T follicular helper cell (primary cell): Measurements from ENCODE around the gene GPAM.
A peak's percentile ranks its signal among the peaks of the same experiment; 100 is the strongest.

Experiments
- DNase-seq: peaks from one replicate; pipeline ENCODE4 v3.0.0-alpha.2; 2020; ENCODE audit warnings: low read depth

GPAM gene

GRCh38 chr10:112184052-112184371 lies 447 bp upstream of the GPAM start:
- no peak for DNase-seq

- no peak for DNase-seq
Observed at GRCh38 chr10:112182784-112183328, 709 bp downstream of the GPAM start.

- DNase-seq = no peak
Observed at GRCh38 chr10:112177247-112177646, 6.3 kb downstream of the GPAM start.

- DNase-seq = no peak
Observed at GRCh38 chr10:112176543-112176942, 7.0 kb downstream of the GPAM start.

GRCh38 chr10:112175409-112175808 lies 8.2 kb downstream of the GPAM start:
- no peak for DNase-seq

GRCh38 chr10:112173206-112173605 lies 10.4 kb downstream of the GPAM start:
- DNase-seq = no peak

GRCh38 chr10:112168733-112169132 lies 14.8 kb downstream of the GPAM start:
- DNase-seq = no peak

GRCh38 chr10:112166800-112167199 lies 16.8 kb downstream of the GPAM start:
- no peak for DNase-seq

GRCh38 chr10:112161757-112162518 lies 21.6 kb downstream of the GPAM start:
- DNase-seq = no peak

- DNase-seq = no peak
Observed at GRCh38 chr10:112160834-112161233, 22.7 kb downstream of the GPAM start.

- no peak for DNase-seq
Observed at GRCh38 chr10:112159469-112159868, 24.1 kb downstream of the GPAM start.

GRCh38 chr10:112151524-112152039 lies 32.0 kb downstream of the GPAM start:
- DNase-seq = no peak

GRCh38 chr10:112148331-112148730 lies 35.2 kb downstream of the GPAM start:
- DNase-seq = no peak

GRCh38 chr10:112146799-112147198 lies 36.8 kb downstream of the GPAM start:
- DNase-seq = no peak

GRCh38 chr10:112145263-112145662 lies 38.3 kb downstream of the GPAM start:
- no peak for DNase-seq

- no peak for DNase-seq
Observed at GRCh38 chr10:112143420-112143819, 40.1 kb downstream of the GPAM start.

GRCh38 chr10:112141292-112141691 lies 42.3 kb downstream of the GPAM start:
- DNase-seq = no peak

GRCh38 chr10:112140110-112140970 lies 43.2 kb downstream of the GPAM start:
- peak; percentile 36 for DNase-seq

GRCh38 chr10:112139176-112139575 lies 44.4 kb downstream of the GPAM start:
- no peak for DNase-seq

GRCh38 chr10:112137154-112137987 lies 46.2 kb downstream of the GPAM start:
- peak; percentile 41 for DNase-seq

- no peak for DNase-seq
Observed at GRCh38 chr10:112136486-112137153, 46.9 kb downstream of the GPAM start.
